Endothelial cell (in vitro differentiated cells): ENCODE measurements around the gene XRCC4. TPM values are rescaled to one million over a fixed set of nuclear protein-coding genes. Genes with fewer than 3 reads are reported as not detected.
"Not testable (repeated sequence)": the region's sequence is repeated elsewhere in the genome, so short reads cannot be mapped to it uniquely, and the experiment has no call there.

Experiments used
- DNase-seq: peaks from one replicate; pipeline ENCODE4 v3.0.0; 2021; ENCODE audit warnings: low spot score
- H3K27ac Mint-ChIP-seq: one replicate; pipeline ENCODE4 v1.8.0; 2021; ENCODE audit warnings: mixed read lengths, inconsistent platforms; ENCODE audit not compliant: unreplicated experiment
- H3K27me3 Mint-ChIP-seq: one replicate; pipeline ENCODE4 v1.8.0; 2021; ENCODE audit warnings: mild to moderate bottlenecking, moderate library complexity, mixed read lengths, inconsistent platforms; ENCODE audit not compliant: unreplicated experiment
- H3K36me3 Mint-ChIP-seq: one replicate; pipeline ENCODE4 v1.8.0; 2021; ENCODE audit warnings: mild to moderate bottlenecking, low read depth, mixed read lengths, inconsistent platforms; ENCODE audit not compliant: unreplicated experiment
- H3K4me1 Mint-ChIP-seq: one replicate; pipeline ENCODE4 v1.8.0; 2021; ENCODE audit warnings: mild to moderate bottlenecking, mixed read lengths, inconsistent platforms; ENCODE audit not compliant: unreplicated experiment
- H3K4me3 Mint-ChIP-seq: one replicate; pipeline ENCODE4 v1.8.0; 2021; ENCODE audit warnings: mild to moderate bottlenecking, mixed read lengths, inconsistent platforms; ENCODE audit not compliant: unreplicated experiment
- H3K9me3 Mint-ChIP-seq: one replicate; pipeline ENCODE4 v1.8.0; 2021; ENCODE audit warnings: mixed read lengths, inconsistent platforms; ENCODE audit not compliant: unreplicated experiment
- CTCF ChIP-seq: fragments of 200-600 bp; sonication (generic); IDR thresholded peaks from one replicate; pipeline ENCODE4 v1.5.0; 2021; ENCODE audit warnings: antibody characterized with exemption; ENCODE audit not compliant: unreplicated experiment
- total RNA-seq: library from RNA; stranded (reverse); fragmentation: NEBNext Ultra II Directional; extraction: Animal tissue kit (Norgen Biotek cat#: 25700); gene quantifications from one replicate; pipeline ENCODE4 v1.2.1, GENCODE V29; 2021; ENCODE audit not compliant: unreplicated experiment

Gene XRCC4
- total RNA-seq, 1 donor from 2014 or later = 6.8 TPM

- H3K4me1 Mint-ChIP-seq = peaks cover 3% of the 10 kb centered on the region
- H3K27me3 Mint-ChIP-seq = no peaks in the 10 kb centered on the region
- no peak for DNase-seq
- no peaks in the 10 kb centered on the region for H3K36me3 Mint-ChIP-seq
- TF ChIP-seq CTCF = no peak
- H3K27ac Mint-ChIP-seq = no peak overlapping the region
- no peak overlapping the region for H3K4me3 Mint-ChIP-seq
- H3K9me3 Mint-ChIP-seq = no peaks in the 10 kb centered on the region
Measured at GRCh38 chr5:83253720-83254119, 176.4 kb downstream of the XRCC4 start.

- H3K27ac Mint-ChIP-seq = no peak overlapping the region
- DNase-seq = no peak
Measured at GRCh38 chr5:83255268-83255667, 177.9 kb downstream of the XRCC4 start.

GRCh38 chr5:83256091-83256780 is 178.9 kb downstream of the XRCC4 start:
- Mint-ChIP-seq H3K27ac (no peak overlapping the region), H3K4me3 (no peak overlapping the region), H3K9me3 (no peaks in the 10 kb centered on the region), H3K27me3 (no peaks in the 10 kb centered on the region), H3K36me3 (no peaks in the 10 kb centered on the region), H3K4me1 (peaks cover 3% of the 10 kb centered on the region)
- TF ChIP-seq CTCF = no peak
- DNase-seq = no peak

More at GRCh38 chr5:83255268-83255667, 177.9 kb downstream of the XRCC4 start:
- peaks cover 3% of the 10 kb centered on the region for H3K4me1 Mint-ChIP-seq
- H3K9me3 Mint-ChIP-seq = no peaks in the 10 kb centered on the region
- TF ChIP-seq CTCF = no peak
- H3K4me3 Mint-ChIP-seq = no peak overlapping the region
- H3K36me3 Mint-ChIP-seq = no peaks in the 10 kb centered on the region
- no peaks in the 10 kb centered on the region for H3K27me3 Mint-ChIP-seq

- H3K4me3 Mint-ChIP-seq, H3K4me1 Mint-ChIP-seq, DNase-seq, H3K9me3 Mint-ChIP-seq, H3K27me3 Mint-ChIP-seq, H3K36me3 Mint-ChIP-seq, H3K27ac Mint-ChIP-seq: not testable (repeated sequence)
Measured at GRCh38 chr5:83257684-83258083, 180.3 kb downstream of the XRCC4 start.

GRCh38 chr5:83265318-83265717 is 188.0 kb downstream of the XRCC4 start:
- H3K36me3 Mint-ChIP-seq = no peaks in the 10 kb centered on the region
- no peak for DNase-seq
- no peaks in the 10 kb centered on the region for H3K27me3 Mint-ChIP-seq
- TF ChIP-seq CTCF = no peak
- H3K27ac Mint-ChIP-seq = no peak overlapping the region
- no peaks in the 10 kb centered on the region for H3K9me3 Mint-ChIP-seq
- H3K4me1 Mint-ChIP-seq = no peaks in the 10 kb centered on the region
- no peak overlapping the region for H3K4me3 Mint-ChIP-seq
